Sigmoid colon (tissue), 3 donors: ENCODE results near the gene CCL17.
"Not testable (repeated sequence)": the region's sequence is repeated elsewhere in the genome, so short reads cannot be mapped to it uniquely, and the experiment has no call there.

Source experiments
- POLR2A ChIP-seq, 2 donors: fragments of 450-650 bp; IDR thresholded peaks; one replicate each; pipeline ENCODE4 v1.6.1; 2016; ENCODE audit warnings: antibody characterized with exemption in 2 of 2, mild to moderate bottlenecking in 2 of 2, moderate library complexity in 2 of 2
- TF ChIP-seq, protein P1 (sequence below), 4 experiments: fragments of 450-650 bp in 3 of 4; fragments of 200-600 bp in 1 of 4; IDR thresholded peaks; one replicate each; pipeline ENCODE4 v1.5.1; 2016 to 2019; ENCODE audit warnings: antibody characterized with exemption in 4 of 4, mild to moderate bottlenecking in 3 of 4, moderate library complexity in 2 of 4

DNA sequence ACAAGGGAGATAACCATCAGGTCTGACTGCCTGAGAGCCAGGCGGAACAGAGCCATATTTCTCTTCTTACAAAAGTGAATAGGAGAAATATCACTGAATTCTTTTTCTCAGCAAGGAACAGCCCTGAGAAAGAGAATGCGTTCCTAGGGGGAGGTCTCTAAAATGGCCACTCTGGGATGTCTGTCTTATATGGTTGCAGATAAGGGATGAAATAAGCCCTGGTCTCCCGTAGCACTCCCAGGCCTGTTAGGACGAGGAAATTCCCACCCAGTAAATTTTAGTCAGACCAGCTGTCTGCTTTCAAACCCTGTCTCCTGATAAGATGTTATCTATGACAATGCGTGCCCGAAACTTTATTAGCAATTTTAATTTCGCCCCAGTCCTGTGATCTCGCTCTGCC, 35.4 kb downstream of the CCL17 start:
- TF ChIP-seq, protein P1, sequence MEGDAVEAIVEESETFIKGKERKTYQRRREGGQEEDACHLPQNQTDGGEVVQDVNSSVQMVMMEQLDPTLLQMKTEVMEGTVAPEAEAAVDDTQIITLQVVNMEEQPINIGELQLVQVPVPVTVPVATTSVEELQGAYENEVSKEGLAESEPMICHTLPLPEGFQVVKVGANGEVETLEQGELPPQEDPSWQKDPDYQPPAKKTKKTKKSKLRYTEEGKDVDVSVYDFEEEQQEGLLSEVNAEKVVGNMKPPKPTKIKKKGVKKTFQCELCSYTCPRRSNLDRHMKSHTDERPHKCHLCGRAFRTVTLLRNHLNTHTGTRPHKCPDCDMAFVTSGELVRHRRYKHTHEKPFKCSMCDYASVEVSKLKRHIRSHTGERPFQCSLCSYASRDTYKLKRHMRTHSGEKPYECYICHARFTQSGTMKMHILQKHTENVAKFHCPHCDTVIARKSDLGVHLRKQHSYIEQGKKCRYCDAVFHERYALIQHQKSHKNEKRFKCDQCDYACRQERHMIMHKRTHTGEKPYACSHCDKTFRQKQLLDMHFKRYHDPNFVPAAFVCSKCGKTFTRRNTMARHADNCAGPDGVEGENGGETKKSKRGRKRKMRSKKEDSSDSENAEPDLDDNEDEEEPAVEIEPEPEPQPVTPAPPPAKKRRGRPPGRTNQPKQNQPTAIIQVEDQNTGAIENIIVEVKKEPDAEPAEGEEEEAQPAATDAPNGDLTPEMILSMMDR (IDR thresholded peaks at IDR 0.05) = not testable (repeated sequence)
- not testable (repeated sequence) for TF ChIP-seq POLR2A (IDR thresholded peaks at IDR 0.05)
